Erythroblast (primary cell): Measurements from ENCODE around the gene MGAT5.

Source experiments
- GATA1 ChIP-seq: IDR thresholded peaks from 2 replicates; pipeline ENCODE4 v1.6.1; 2011; ENCODE audit warnings: low read depth, mild to moderate bottlenecking, control low read depth, low read length, moderate library complexity
- POLR2A ChIP-seq: IDR thresholded peaks from 2 replicates; pipeline ENCODE4 v1.6.1; 2011; ENCODE audit warnings: mild to moderate bottlenecking, low read length

- TF ChIP-seq POLR2A (no peak), GATA1 (no peak)
These were observed 198.3 kb downstream of the MGAT5 start for GRCh38 chr2:134452042-134452733.
